HG03280 (cell line): ENCODE measurements around the gene NOS3.
A peak's percentile ranks its signal among the peaks of the same experiment; 100 is the strongest.

ENCODE experiments used
- ATAC-seq: cut with Tn5 transposase; IDR thresholded peaks from one replicate; pipeline ENCODE4 v1.9.1; 2021; ENCODE audit warnings: mild to moderate bottlenecking, moderate library complexity; ENCODE audit not compliant: unreplicated experiment

Gene NOS3

DNA sequence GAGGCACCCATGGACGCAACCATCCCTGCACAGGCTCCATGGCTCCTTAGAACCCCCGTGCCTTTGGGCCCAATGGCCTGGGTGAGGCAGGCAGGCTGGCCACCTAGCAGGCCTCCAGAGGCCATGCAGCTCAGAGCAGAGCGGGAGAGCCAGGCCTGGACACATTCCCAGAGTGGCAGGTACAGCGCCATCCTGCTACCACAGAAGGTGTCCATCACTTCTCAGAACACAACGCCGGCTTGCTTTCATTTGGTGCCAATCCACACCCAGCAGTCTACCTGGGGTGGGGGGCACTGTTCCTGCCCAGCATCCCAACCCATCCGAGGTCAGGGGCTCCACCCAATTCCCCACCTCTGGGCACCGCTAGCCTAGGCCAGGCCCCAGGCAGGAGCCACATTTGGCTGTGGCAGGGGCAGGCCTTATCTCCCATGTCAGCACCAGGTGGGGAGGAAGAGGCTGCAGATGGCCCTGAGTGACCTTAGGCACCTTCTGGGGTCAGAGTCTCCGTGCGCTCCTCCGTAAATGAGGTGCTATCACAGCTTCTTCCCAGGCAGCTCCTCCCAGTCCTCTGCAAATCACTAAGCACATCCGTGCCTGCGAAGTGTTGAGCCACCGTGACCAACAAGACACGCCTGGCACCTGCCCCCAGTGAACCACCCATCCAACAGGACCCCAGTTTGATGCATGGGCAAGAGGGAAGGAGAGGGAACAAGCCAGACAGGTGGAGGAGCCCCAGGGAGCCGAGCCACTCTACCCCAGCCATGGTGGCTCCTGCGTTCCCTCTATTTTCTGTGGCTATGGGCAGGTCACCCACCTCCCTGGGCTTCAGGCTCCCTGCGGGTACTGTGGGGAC lies 26.9 kb upstream of the NOS3 start:
- no peak for ATAC-seq

DNA sequence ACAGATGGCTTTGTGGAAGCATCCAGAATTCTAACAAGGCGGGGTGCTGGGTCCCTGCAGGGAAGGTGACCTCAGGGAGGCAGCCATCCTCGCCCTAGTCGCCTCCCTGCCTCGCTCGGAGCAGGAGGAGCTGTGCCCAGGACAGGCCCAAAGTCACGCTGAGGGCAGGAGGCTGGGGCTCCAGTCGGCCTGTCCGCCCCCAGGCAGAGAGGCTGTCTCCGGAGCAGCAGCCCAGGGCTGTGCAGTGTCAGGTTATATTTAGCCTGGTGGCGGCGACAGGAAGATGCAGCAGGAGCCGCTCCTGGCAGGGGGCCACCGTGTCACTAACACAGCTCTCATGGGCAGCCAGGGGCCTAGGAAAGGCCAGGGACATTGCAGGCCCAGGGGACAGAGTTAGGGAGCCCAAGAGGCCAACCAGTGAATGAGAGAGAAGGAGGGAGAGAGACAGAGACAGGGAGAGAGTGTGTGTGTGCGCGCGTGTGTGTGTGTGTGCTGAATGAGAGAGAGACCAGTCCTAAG lies 26.2 kb upstream of the NOS3 start:
- ATAC-seq, result no peak

DNA sequence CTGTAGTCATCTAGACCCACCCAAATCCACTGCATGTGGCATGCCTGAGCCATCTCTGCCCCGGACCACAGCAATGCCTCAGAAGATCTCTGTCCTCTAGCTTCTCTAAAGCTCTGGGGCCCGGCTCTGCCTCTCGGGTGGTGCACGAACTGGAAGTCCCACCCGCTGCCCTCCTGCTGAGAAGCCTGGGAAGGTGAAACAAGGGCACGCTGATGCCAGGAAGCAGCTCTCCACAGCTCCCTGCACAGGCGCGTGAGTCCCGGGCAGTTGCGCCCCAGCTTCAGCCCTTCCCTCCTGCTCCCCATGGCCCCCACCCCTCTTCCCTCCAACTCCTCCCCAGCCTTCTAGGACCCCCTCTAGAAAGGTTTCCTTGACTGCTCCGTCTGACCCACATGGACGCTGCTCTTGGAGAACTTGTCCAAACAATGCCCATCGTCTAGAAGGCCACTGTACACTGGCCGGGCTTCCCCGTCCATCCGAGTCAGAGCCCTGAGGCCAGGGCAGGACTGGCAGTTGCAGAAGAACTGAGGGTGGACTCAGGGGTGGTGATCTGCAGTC lies 25.5 kb upstream of the NOS3 start:
- ATAC-seq, result no peak

DNA sequence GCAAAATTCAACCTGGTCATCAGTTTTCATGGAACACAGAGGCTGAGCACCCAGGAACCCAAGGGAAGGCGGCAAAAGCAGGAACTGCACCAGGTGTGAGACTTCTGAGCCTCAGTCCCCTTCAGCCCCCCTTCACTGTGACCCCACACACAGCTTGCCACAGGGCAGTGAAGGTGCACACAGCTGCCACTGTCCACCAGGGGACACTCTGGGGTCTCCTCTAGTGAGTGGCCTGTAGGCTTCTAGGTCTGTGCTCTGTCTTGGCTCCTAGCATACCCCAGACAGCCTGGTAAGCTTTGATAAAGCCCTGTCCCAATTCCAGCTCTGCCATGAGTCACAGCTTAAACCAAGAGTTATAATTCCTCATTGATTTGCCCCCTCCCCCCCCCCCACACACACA lies 24.8 kb upstream of the NOS3 start:
- ATAC-seq, result no peak

DNA sequence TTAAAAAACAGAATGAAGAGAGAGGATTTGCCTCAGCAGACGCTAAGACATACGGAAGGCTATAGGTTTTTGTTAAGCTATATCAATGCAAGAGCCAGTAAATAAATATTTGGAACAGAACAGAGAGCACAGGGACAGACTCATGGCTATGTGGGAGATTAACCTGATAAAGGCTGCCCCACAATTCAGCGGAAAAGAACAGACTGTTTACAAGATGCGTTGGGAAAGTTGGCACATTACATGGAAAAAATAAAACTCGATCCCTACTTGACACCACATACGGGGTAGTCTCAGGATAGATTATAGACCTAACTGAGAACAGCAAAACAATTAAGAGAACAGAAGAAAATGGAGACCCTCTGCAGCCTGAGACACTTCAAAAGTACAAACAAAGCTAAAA lies 23.5 kb upstream of the NOS3 start:
- no peak for ATAC-seq

DNA sequence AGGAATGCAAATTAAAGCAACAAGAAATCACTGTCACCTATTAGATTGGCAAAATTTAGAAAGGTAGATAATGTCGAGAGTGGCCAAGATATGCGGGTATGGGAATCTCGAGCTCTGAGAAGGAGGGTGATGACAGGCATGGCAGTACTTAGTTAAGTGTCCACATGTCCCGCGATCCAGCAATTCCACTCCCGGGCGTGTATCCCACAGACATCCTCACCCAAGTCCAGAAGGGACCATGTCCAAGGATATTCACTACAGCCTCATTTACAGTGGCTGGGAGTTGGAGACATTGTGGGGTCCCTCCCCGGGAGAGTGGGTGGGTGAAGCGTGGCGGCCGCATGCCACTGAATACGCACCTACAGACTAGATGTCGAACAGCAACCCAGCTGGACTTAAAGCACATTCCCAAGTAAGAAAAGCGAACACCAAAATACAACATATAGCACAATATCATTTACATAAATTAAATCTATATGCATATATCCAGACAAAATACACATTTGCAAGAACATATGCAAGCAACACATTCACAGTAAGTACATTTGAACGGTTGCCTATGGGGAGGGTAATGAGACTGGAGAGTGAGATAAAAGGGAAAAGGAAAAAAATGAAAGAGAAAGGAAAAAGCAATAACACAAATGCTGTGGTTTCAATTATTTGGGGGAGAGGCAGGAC lies 22.6 kb upstream of the NOS3 start:
- ATAC-seq, result no peak

DNA sequence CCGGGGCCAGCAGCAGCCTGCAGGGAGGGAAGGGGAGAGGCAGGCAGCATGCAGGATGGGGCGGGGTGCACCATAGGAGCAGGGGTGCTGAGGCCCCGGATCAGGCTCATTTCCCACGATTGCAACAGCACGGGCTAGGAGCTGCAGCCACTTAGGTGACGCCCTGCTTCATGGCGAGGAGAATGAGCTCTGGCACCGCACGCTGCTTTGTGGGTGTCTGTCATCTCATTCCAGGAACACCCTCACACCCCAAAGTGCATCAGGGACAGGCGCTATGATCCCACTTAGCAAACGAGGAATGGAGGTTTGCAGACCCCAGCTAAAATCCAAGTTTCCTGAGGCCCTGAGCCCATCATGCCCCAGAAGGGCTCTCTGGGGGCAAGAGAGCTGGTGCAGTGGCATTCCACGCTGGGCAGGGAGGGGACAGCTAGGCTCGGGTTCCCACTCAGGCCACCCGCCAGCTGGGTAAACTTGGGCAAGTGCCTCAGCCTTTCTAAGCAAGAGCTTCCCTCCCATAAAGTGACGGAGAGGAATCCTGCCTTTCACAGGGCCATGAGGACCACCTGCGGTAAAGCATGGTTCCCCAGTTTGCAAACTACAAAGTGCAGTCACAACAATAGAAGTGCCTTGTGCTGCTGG lies 22.0 kb upstream of the NOS3 start:
- ATAC-seq, result no peak

DNA sequence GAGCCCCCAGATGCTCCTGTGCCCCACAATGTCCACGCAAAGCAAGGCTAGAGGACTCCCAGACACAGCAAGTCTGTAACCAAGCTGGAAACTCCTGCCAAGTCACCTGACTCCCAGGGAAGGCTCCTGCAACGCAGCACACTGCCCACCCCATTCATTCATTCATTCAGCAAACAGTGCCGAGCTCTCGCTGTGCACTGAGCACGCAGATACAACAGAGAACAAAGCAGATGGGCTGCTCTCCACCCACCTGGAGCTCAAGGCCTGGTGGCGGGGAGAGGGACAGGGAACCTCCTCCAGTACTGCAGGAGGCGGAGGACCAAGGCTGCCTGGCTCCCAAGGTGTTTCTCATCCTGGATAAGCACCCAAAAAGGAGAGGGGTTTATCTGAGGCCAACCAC lies 21.3 kb upstream of the NOS3 start:
- no peak for ATAC-seq

DNA sequence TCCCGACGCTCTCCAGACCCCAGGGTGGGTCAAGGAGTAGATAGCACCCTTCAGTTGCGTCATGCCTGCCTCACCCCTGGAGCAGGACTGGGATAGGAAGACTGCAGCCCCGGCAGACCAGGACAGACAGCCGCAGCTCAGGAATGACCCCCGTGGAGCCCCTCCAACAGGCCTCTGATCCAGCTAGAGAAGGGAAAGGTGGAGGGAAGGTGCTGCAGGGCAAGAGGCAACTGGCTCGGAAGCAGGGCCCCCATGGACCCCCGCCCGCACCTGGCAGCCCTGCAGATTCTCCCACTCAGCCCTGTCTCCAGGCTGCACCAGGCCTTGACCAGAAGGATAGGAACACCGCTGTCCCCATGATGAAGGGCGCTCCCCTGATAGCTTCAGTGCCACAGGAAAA lies 20.4 kb upstream of the NOS3 start:
- ATAC-seq, result no peak

DNA sequence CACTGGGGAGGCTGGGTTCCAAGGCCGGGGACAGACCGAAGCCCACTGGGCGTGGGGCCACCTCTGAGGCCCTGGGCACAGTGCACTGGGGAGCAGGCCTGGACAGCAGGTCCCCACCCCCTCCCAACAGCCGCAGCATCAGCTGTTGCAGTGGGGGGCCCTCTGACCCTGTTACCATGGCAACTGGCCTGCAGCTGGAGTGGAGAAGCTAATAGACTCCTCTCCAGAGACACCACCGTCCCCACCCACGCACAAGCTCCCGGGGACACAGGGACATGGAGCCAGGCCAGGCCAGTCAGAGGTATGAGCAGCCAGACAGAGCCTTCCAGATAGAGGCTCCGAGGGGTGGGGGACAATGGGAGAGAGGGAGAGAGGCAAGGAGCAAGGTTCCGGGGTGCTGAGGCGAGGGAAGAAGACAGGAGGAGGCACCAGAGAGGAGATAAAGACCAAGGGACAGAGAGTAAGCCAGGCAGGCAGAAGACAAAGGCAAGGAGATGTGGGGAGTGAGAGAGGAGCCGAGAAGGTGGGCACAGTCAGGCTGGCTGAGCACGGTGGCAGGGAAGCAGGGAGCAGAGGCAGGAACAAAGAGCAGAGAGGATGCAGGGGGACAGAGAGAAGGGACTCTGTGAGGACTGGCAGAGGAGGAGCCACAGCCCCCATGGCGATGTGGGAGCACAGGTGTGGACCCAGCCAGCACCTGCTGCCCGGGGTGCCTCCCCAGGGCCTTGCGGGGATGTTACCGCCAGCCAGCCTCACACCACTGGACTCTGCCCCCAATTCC lies 19.4 kb upstream of the NOS3 start:
- no peak for ATAC-seq

DNA sequence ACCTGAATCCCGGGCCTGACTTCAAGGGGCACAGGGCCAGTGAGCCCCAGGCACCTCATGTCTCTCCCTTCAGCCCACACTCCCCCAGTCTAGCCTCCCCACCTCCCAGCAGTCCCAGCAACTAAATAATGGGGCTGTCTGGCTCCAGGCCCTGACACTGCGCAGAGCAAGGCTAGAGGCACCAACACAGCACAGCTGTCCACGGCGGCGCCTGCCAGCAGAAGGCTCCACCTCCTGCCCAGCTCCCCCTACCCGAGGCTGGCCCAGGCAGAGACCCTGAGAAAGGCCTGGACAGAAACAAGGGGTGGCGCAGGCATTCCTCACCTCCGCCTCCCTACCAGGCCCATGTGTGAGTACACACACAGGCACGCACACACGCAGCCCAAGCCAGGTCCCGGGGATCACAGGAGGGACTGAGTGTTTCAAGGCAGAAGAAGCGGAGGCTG lies 18.8 kb upstream of the NOS3 start:
- ATAC-seq, result no peak

DNA sequence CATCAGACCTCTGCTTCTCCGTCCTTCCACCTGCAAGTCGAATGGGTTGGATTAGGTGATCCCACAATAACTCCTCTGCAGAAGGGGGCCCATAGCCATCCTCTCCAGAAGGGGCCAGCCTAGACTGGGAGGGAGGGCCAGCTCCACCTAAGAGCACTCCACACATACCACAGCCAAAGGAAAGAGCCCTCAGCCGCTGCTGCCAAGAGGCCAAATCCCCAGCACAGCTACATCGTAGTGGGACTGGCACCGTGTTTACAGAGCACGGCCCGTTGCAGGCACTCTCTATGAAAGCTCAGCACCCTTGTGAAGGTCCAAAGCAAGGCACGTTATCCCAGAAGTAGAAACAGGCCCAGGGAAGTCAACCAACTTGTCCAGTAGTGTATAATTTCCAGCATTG lies 18.1 kb upstream of the NOS3 start:
- no peak for ATAC-seq

DNA sequence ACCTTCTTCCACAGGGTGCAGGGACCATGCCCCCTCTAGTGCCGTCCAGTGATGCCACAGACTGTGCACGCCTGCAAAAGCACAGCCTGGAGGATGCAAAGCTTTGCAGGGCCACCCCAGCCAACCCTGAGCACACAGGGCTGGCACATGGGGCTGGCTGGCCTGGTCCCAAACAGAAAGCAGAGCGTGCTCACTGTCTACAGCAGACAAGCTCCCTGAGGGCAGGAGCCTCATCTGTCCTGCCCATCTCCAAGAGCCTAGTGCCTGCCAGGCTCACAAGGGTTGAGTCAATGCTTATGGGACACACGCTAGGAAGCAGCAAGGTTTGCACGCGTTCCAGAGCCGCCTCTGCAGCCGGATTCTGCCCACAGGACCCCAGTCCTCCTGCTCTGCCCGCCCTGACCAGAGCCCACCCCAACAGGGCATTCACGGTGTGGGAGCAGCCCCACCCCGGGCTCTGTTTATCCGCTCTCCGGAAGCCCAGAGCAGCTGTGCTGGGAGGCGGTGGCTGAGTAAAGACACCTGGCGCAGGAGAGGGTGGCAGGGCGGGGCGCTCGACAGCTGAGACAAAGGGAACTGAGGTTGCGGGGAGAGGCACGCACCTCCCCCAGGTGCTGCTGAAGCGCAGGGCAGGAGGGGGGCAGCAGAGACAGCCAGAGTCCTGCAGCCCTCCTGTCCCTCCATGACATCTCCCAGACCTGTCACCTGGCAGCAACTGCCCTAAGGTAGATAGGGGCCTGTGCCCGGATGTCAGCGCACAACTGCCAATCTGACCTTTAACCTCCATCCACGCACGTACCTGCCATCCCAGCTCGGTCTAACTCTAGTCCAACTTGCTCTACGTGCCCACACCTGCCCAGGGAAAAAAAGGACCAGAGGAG lies 17.0 kb upstream of the NOS3 start:
- ATAC-seq, result no peak

DNA sequence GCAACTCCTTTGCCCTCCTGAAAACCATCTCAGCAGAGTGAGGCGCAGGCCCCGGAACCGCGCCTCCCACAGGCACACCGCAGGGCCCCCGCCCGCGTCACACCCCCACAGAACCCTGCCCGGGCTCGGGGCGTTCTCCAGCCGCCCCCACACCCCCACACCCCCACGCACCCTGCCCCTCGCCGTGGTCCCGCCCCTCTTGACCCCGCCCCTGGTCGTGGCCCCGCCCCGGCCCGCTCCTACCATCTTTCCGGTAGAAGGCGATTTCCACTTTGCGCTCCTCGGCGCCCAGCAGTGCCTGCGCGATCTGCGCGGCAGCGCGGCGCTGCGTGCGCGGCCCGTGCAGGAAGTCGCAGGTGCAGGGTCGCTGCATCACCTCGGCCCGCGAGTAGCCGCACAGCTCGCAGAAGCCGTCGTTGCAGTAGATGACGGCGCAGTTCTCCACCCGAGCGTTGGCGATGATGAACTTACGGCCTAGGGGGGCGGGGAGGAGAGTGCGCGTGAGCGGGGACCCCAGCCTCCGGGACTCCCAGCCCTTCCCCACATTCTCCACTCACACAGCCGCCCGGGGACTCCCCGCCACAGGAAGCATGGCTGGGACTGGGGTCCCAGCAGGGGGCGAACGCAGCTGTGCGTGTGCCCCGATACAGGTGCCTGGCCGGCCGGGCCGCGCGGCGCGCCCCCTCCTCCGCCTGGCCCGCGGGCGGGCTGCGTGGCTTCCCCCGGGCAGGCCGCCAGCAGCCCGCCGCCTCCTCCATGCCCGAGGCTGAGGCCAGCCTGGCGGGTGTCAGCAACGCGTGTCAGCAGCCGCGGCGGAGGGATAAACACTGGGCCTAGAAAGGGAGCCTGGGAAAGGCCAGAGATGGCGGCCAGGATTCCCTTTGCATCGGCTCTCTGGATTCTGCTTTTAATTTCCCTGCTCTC lies 16.1 kb upstream of the NOS3 start:
- peak; percentile 74 for ATAC-seq

DNA sequence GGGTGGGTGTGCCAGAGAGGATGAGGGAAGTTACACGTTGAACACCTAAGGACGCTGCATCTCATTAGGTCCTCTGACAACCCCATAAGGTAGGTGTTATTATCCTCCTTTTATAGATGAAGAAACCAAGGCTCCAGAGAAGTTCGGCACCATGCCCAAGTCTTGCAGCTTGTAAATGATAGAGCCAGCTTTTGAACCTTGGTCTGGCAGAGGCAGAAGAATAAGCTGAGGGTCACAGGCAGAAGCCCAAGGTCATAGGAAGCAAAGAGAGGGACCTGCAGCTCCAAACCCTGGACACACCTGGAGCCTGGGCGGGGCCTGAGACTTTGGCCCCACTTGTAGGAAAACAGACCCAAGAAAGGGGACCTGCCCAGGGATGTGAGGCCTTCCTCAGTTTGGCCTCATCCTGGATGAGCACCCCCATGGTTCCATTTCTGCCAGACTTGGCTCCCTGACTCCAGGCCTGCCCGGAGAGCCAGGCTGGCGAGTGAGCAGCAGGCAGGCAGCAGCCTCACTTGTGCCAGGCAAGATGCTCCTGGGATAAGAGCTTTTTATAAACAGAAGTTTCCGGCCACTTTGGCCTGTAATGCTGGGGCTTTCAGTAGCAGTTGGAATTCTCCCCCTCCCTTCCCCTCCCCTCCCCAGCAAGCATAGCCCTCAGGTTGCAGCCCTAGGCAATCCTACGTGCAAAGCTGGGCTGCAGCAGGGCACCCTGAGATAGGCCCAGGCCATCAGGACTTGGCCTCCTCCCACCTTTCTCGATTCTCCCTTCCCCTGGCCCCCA lies 15.1 kb upstream of the NOS3 start:
- ATAC-seq, result no peak

DNA sequence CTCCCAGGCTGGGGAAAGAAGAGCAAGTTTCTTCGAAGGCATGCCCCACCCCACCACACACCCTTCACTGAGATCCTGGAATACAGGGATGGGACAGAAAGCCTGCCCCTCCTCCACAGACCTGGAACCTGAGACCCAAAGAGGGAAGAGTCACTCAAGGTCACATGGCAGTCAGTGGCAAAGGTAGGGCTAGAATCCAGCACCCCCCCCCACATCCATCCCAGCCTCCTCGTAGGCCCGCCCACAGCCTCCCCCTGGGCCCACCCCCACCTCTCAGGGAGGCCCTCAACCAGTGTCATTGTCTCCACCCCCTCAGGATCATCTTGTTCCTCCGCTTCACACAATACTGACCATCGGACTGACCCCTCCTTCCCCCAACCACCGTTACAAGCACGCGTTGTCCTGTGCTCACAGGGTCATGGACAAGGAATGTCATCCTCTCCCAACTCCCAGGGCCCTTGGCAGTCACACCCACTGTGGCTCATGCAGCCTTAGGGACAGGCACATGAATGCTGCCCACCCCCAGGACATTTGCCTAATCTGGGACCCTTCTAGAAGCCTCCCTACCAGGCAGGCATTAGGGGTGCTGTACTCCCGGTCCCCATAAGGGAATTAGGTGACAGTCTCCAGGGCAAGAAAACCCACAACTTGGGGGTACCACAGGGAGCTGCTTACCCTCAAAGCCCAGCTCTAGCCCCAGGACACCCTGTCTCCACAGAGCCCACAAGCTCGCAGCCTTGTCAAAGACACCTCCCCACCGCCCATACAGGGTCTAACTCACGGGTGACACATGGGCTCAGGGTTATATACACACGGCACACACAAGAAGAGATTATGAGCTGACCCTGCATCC lies 14.1 kb upstream of the NOS3 start:
- no peak for ATAC-seq
